K562 (cell line): ENCODE data around the gene LETM1. TPM values are rescaled to one million over a fixed set of nuclear protein-coding genes. Genes with fewer than 3 reads are reported as not detected.
A peak's percentile ranks its signal among the peaks of the same experiment; 100 is the strongest.

ENCODE experiments used
- CEBPZ ChIP-seq: fragments of 150-350 bp; IDR thresholded peaks from 2 replicates; pipeline ENCODE4 v1.6.1; 2014; ENCODE audit warnings: low read depth, mild to moderate bottlenecking, low read length, borderline replicate concordance
- E2F8 ChIP-seq: fragments of 450-650 bp; IDR thresholded peaks from 2 replicates; pipeline ENCODE4 v1.7.1; 2018; ENCODE audit warnings: mild to moderate bottlenecking, low read depth; ENCODE audit not compliant: partially characterized antibody
- ID3 ChIP-seq, 2 experiments: fragments of 250-450 bp in 1 of 2; fragments of 450-650 bp in 1 of 2; sonication (Bioruptor Pico) in 1 of 2; IDR thresholded peaks; 2 replicates each; pipeline versions ENCODE4 v1.6.1 to v1.8.0; 2016 to 2021; ENCODE audit warnings: mild to moderate bottlenecking in 2 of 2, moderate library complexity in 2 of 2, missing compliant biosample characterization in 1 of 2, missing genetic modification characterization in 1 of 2
- MAZ ChIP-seq, 2 experiments: fragments of 450-650 bp in 1 of 2; sonication (generic) in 1 of 2; formaldehyde crosslinking; IDR thresholded peaks in 1 of 2; conservative IDR thresholded peaks in 1 of 2; 2 replicates each; pipeline versions ENCODE4 v1.4.0 to v1.5.0; 2020; ENCODE audit warnings: mild to moderate bottlenecking in 1 of 2, missing genetic modification reagents in 1 of 2
- MECOM ChIP-seq: fragments of 250-450 bp; sonication (Bioruptor Pico); IDR thresholded peaks from 2 replicates; pipeline ENCODE4 v1.8.0; 2022; ENCODE audit warnings: inconsistent platforms
- POLR2AphosphoS5 ChIP-seq: IDR thresholded peaks from 2 replicates; pipeline ENCODE4 v1.6.1; 2011; ENCODE audit warnings: mild to moderate bottlenecking, low read depth, low read length, moderate library complexity; ENCODE audit not compliant: control insufficient read depth, insufficient read depth
- ZFX ChIP-seq: sonication (generic); formaldehyde crosslinking; IDR thresholded peaks from 2 replicates; pipeline ENCODE4 v1.8.0; 2022; ENCODE audit warnings: mild to moderate bottlenecking, missing genetic modification reagents, moderate library complexity
- polyA plus RNA-seq, 8 experiments: library from polyadenylated mRNA; depleted of rRNA in 4 of 8; stranded (reverse) in 5 of 8; unstranded in 3 of 8; fragments of >200 nt; fragmentation: Nextera tagmentation in 2 of 8; fragmentation: Illumina TruSeq in 1 of 8; extraction: Ambion mirVana in 2 of 8; extraction: Trizol in 1 of 8; gene quantifications; 2 replicates each; pipeline versions ENCODE4 v1.2.1 to v1.2.3, GENCODE V29; 2011 to 2014; ENCODE audit warnings: inconsistent platforms in 1 of 8, missing spikeins in 1 of 8
- total RNA-seq, 7 experiments: library from RNA; depleted of rRNA in 6 of 7; stranded (reverse); fragments of >200 nt in 6 of 7; fragmentation: Illumina TruSeq in 2 of 7; extraction: Trizol in 2 of 7; gene quantifications; 2 replicates each; pipeline versions ENCODE4 v1.2.1 to v1.2.3, GENCODE V29; 2011 to 2021; ENCODE audit warnings: low replicate concordance in 1 of 7
- TF ChIP-seq, protein P1 (sequence below): fragments of 450-650 bp; IDR thresholded peaks from one replicate; pipeline ENCODE4 v1.6.1; 2018; ENCODE audit warnings: mild to moderate bottlenecking, moderate library complexity; ENCODE audit not compliant: partially characterized antibody

Gene LETM1
- total and polyA plus RNA-seq, 9 of the 15 experiments (the other 6 are each of a cell fraction or from before 2014, with no cell fraction given): 3.9 to 109 (median 35.0) TPM

- TF ChIP-seq E2F8 (no peak), ZFX (CRISPR knock-in tag) (peak; percentile 58), CEBPZ (no peak), POLR2AphosphoS5 (no peak), MAZ (CRISPR knock-in tag; conservative IDR thresholded peaks at IDR 0.05 in 1 of 2, IDR thresholded peaks at IDR 0.05 in 1 of 2) (no peak), MECOM (no peak), ID3 (CRISPR knock-in tag; IDR thresholded peaks at IDR 0.05) (no peak), ID3 (tag; IDR thresholded peaks at IDR 0.05) (no peak)
- TF ChIP-seq, protein P1, sequence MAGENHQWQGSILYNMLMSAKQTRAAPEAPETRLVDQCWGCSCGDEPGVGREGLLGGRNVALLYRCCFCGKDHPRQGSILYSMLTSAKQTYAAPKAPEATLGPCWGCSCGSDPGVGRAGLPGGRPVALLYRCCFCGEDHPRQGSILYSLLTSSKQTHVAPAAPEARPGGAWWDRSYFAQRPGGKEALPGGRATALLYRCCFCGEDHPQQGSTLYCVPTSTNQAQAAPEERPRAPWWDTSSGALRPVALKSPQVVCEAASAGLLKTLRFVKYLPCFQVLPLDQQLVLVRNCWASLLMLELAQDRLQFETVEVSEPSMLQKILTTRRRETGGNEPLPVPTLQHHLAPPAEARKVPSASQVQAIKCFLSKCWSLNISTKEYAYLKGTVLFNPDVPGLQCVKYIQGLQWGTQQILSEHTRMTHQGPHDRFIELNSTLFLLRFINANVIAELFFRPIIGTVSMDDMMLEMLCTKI: no peak
Measured at GRCh38 chr4:1784395-1784788, 71.6 kb downstream of the LETM1 start (continued).
